ENCODE measurements around the gene MPP4.

- TF ChIP-seq CTCF (conservative IDR thresholded peaks at IDR 0.05): no peak
- no peak for TF ChIP-seq EZH2 (IDR thresholded peaks at IDR 0.05; ENCODE audit: low read depth)
These were observed 79.4 kb downstream of the MPP4 start for GRCh38 chr2:201618744-201619662.

All from PC-9 (cell line).